Fibroblast of the aortic adventitia (primary cell): Measurements from ENCODE around the gene NDUFV3. TPM values are rescaled to one million over a fixed set of nuclear protein-coding genes. Genes with fewer than 3 reads are reported as not detected.
"Not testable (repeated sequence)": the region's sequence is repeated elsewhere in the genome, so short reads cannot be mapped to it uniquely, and the experiment has no call there.

Source experiments
- DNase-seq: peaks from one replicate; pipeline ENCODE4 v3.0.0-alpha.2; 2010; ENCODE audit warnings: low read depth
- H3K4me3 ChIP-seq: 2 replicates; pipeline ENCODE4 v1.5.1; 2011; ENCODE audit warnings: low read depth, mild to moderate bottlenecking, control low read depth, low read length, moderate library complexity
- CTCF ChIP-seq: IDR thresholded peaks from 2 replicates; pipeline ENCODE4 v1.5.1; 2011; ENCODE audit warnings: mild to moderate bottlenecking, low read length, control low read depth, inconsistent platforms; ENCODE audit not compliant: insufficient read depth
- total RNA-seq: library from RNA; depleted of rRNA; stranded (reverse); fragments of >200 nt; gene quantifications from 2 replicates; pipeline ENCODE4 v1.2.3, GENCODE V29; 2012; ENCODE audit warnings: low replicate concordance

The NDUFV3 gene
- total RNA-seq, 1 donor: 53.1 TPM

DNA sequence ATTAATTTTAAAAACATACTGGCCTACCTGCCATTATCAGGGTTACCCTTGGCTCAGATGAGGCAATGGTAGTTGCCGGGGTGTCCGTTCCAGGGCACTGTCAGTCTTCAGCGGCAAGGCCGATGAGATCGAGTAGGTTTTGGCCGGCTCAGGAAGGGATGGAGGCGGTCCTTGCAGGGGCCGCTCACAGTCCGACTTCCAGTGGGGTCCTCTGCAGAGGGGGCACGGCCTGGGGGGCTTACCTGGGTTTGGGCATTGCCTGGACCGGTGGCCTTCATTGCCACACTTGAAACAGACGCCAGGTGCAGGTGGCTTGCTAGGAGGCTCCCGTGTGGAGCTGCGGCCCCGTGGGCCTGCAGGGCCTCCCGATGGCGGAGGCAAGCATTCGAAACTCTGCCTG, 29.8 kb downstream of the NDUFV3 start:
- no peak overlapping the region for H3K4me3 ChIP-seq
- TF ChIP-seq CTCF: no peak
- DNase-seq: no peak

GRCh38 chr21:42923553-42924432, 30.7 kb downstream of the NDUFV3 start:
- peak; percentile 87 for TF ChIP-seq CTCF
- peak; percentile 91 for DNase-seq
- H3K4me3 ChIP-seq: peak overlapping the region; percentile 28

DNA sequence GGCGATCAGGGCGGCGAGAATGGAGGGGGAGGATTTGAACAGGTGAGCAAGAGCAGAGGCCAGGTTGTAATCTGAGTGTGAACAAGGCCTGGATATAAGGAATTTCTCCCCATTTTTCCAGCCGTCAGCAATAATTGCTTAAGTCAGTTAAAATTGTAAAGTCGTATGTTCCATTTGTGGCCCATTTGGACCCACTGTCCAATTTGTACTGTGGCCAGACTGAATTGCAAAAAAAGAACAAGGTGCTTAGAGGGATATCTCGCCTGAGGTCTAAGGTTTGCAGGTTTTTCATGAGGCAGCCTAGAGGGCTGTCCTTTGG, 31.3 kb downstream of the NDUFV3 start:
- no peak for TF ChIP-seq CTCF
- no peak overlapping the region for H3K4me3 ChIP-seq
- no peak for DNase-seq

- no peak within 1 kb of the TSS for H3K4me3 ChIP-seq
- no peak for TF ChIP-seq CTCF
- no peak for DNase-seq
Observed at GRCh38 chr21:42925114-42925926, 32.2 kb downstream of the NDUFV3 start, which contains the start of gene ERVH48-1. ERVH48-1 (minus strand) TSS chr21:42925630; CDS start chr21:42919006, 6,624 bp downstream.

GRCh38 chr21:42927474-42928200, 34.5 kb downstream of the NDUFV3 start:
- not testable (repeated sequence) for H3K4me3 ChIP-seq, DNase-seq

GRCh38 chr21:42929969-42930368, 36.9 kb downstream of the NDUFV3 start:
- no peak overlapping the region for H3K4me3 ChIP-seq
- no peak for DNase-seq
- no peak for TF ChIP-seq CTCF
